NCI-H446 treated with DMSO at 0.1 percent for 48 hours (cell line): ENCODE results near the gene TECPR2.

Experiments used
- DNase-seq: peaks from one replicate; lab custom pipeline; 2025; lab: John Stamatoyannopoulos, UW

The TECPR2 gene

DNA sequence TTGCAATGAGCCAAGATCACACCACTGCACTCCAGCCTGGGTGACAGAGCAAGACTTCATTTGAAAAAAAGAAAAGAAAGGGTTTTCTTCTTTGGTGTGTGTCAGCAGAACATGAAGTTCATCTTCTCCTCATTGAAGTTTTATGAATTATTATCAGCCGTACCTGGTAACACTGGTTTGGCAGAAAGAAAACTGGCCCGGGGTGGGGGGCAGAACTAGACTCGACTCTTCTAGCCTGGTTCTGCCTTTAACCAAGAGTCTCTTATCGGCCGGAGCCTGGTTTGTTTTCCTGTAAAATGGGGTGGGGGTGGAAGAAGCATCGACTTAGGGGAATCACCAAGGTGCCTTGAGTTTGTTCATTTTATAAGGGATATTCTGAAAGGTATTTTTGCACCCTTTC is 64.1 kb downstream of the TECPR2 start:
- DNase-seq, result no peak

DNA sequence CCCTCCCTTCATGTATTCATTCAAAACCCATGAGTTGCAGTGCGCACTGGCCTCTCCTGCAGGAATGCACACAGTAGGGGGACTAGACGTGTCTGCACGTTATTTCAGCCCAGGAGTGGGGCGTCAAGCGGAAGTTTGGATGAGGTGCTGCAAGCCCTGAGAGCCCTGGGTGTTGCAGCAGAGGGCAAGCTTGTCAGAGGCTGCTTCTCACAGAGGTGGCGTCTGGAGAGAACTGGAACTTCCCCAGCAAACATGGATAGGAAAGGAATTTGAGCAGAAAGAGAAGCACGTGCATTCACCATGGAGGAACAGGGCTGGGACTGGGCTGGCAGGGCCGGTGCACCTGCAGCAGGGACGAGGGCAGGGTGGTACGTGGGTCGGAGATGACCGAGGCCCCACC is 64.9 kb downstream of the TECPR2 start:
- no peak for DNase-seq

- DNase-seq, result no peak
Observed at GRCh38 chr14:102430212-102430908, 67.6 kb downstream of the TECPR2 start.

DNA sequence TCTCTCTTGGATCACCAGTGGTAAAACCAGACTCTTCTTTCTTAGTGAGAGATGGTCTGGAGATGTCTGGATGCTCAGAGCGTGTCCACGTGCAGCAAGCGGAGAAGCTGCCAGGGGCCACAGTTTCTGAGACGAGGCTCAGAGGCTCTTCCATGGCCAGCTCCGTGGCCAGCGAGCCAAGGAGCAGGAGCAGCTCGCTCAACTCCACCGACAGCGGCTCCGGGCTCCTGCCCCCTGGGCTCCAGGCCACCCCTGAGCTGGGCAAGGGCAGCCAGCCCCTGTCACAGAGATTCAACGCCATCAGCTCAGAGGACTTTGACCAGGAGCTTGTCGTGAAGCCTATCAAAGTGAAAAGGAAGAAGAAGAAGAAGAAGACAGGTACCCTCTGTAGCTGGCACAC is 69.0 kb downstream of the TECPR2 start:
- no peak for DNase-seq

GRCh38 chr14:102434647-102435175 is 72.0 kb downstream of the TECPR2 start:
- no peak for DNase-seq

GRCh38 chr14:102437997-102438915 is 75.5 kb downstream of the TECPR2 start:
- peak; percentile 74 for DNase-seq

DNA sequence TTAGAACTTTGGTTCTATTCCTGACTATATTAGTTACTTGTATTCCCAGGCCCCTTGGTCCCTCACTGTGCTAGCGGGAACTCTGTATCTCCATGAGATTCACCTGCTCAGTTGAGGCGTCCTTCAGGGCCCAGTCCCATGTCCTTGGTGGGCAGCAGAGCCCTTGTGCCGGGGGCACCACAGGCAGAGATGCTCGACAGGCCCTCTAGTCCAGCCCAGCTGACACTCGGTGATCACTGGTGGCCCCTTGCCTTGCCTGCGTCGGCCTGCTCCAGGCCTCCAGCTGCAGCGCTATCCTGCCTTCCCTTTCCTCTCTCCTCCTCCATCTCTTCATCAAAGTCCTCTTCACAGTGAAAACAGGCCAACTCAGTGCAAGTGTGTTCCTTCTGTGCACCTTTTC is 76.8 kb downstream of the TECPR2 start:
- DNase-seq, result no peak

DNA sequence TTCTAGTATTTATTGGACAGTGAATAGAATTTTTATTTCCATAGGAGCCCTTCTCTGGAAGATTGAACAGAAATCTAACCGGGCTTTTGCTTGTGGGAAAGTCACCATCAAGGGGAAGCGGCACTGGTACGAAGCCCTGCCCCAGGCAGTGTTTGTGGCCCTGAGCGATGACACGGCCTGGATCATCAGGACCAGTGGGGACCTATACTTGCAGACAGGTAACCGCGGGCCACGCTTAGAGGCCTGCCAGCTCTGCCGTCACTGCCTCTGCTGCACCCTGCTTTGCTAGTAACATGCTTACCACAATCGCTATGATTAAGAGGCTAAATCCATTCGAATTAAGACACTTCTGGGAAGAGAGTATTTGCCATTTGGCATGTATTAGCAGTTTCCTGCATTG is 77.7 kb downstream of the TECPR2 start:
- DNase-seq, result no peak

DNA sequence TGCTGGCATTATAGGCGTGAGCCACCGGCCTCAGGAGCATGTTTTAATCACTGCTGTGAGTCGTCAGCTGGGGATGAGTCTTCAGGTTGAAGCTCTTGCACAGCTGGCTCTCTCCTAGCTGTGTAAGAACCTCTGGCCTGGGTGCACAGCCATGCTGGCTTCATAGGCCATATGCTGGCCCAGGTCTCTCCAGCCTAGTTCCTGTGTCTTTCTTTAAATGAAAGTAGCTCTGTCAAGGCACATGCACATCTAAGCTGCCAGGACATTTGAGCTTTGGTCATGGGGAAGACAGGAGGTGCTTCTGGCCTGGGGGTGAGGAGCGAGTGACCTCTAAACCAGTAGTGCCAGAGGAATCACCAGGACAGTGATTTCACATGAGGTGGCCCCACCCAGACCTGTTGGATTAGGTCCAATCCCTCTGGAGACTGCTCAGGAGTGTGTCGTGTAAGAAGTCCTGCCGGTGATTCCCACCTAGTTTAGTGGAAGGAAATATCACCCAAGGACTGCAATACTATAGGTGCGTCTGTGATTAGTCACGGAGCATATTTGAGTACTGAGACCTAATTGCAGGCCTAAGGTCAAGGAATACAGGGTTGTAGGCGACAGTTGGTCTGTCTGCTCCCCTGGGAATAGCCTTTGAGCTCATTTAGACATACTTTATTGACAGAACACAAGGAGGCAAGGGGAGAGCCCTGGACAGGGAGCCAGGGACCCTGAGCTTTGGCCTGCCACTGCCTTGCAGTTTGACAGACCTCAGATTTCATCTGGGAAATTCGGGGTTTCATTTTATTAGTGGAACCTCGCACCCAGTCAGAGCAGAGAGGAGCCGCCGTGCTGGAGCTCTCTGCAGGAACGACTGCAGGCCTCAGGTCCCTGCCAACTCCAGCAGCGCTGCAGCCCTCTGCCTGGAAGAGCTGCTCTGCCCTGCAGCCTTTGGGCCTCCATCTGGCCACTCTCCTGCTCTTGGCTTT is 79.8 kb downstream of the TECPR2 start:
- DNase-seq, result peak; percentile 7

DNA sequence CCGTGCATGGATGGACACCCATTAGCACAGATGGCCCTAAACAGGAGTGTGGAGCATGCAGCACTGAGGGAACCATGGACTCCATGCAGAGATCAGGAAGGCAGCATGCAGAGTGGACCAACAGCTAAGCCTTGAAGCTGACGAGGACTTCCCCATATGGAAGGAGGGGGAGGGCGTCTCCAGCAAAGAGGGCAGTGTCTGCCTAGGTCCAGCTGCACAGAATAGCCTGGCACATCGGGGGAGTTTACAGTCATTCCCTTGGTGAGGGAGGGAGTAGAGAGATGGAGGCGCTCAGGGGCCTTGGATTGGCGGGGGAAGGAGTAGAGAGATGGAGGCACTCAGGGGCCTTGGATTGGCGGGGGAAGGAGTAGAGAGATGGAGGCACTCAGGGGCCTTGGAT is 82.3 kb downstream of the TECPR2 start:
- DNase-seq, result no peak

DNA sequence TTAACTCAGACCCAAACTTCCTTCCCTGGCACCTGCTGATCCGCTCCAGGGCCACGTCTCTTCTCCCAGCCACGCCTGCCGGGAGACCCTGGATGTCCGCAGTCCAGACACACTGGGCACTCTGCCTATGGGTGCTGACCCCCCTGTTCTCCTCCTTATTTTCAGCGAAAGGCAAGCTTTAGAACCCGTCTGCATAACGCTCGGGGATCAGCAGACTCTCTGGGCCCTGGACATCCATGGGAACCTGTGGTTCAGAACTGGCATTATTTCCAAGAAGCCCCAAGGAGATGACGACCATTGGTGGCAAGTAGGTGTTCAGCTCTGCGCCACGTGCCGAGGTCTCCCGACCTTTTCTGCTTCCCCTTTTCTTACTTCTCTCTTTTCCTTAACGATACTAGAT is 82.9 kb downstream of the TECPR2 start:
- DNase-seq, result no peak

DNA sequence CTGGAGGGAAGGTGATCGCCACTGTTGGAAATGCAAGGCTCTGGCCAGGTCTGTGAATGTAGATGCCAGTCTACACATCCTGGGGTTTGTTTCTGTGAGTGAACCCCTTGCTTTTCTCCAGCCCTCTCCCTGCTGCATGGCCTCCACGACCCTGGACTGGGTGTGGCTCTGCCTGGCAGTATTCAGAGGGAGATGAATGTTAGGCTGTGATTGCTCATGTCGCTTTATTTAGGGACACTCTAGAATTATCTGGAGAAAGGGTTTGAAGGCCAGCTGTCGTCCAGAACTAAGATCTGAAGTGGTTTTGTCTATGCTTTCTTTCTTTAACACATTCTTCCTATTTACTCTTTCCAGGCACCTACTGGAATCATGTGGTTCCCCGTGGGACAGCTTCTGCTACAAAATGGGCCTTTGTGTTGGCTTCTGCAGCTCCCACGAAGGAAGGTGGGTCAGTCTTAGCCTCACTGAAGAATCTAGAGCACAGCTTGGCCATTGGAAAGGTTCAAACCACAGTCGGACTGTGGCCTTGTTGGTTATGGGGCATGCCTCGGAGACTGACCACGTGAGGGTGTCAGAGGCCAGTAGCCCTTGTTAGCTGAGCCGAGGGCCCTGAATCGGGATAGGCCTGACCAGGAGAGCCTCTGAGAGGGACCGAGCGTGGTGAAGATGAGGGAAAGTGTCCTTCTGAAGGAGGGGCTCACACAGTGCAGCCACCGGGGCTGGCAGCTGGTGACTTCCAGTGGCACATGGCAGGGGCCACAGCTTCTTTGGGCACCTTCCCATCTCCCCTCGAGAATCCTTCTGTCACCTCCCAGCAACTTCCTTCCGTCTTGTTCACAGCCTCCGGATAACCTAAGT is 87.7 kb downstream of the TECPR2 start:
- DNase-seq, result no peak

DNA sequence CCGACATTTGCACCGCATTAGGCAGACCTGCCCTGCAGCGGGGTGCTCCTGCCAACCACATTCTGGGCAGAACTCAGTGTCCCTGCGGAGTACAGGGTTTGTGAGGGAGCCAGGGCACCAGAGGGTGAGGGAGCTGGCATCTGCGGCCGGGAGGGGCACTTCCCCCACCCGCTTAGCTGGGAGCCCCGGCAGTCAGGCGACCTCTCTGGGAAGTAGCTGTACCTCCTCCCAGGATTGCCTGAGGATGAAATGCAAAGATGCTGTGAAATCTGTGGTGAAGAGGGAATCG is 88.3 kb downstream of the TECPR2 start:
- no peak for DNase-seq

DNA sequence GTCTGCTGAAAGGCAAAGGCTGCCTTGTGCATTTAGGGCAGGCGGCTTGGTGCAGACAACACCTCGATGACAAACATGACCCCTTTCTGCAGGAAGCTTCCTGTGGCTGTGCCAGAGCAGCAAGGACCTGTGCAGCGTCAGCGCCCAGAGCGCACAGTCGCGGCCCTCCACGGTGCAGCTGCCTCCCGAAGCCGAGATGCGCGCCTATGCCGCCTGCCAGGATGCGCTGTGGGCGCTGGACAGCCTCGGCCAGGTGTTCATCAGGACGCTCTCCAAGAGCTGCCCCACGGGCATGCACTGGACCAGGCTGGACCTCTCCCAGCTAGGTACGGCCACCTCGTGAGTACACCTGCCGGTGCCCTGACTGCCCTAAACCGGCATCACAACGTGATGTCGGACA is 89.6 kb downstream of the TECPR2 start:
- DNase-seq, result no peak

DNA sequence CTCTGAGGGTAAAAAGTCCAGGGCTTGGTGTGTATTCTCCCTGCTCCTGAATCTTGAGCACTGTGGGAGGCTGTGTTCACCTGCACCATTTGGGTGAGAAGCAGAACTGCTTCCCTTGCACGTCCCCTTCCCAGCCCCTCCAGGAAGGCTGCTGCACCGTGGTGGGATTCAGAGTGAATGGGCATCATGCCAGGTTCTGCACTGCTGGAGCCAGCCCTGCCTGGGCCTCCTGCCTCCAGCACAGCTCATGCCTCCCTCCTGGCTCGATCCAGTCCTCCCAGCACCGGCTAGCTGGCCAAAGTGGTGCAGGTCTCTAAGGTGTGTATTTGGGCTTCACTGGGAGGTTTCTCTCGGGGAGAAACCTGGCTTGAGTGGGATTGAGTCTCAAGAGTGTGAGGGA is 92.0 kb downstream of the TECPR2 start:
- DNase-seq, result no peak

- DNase-seq, result no peak
Observed at GRCh38 chr14:102457509-102457908, 94.8 kb downstream of the TECPR2 start.

DNA sequence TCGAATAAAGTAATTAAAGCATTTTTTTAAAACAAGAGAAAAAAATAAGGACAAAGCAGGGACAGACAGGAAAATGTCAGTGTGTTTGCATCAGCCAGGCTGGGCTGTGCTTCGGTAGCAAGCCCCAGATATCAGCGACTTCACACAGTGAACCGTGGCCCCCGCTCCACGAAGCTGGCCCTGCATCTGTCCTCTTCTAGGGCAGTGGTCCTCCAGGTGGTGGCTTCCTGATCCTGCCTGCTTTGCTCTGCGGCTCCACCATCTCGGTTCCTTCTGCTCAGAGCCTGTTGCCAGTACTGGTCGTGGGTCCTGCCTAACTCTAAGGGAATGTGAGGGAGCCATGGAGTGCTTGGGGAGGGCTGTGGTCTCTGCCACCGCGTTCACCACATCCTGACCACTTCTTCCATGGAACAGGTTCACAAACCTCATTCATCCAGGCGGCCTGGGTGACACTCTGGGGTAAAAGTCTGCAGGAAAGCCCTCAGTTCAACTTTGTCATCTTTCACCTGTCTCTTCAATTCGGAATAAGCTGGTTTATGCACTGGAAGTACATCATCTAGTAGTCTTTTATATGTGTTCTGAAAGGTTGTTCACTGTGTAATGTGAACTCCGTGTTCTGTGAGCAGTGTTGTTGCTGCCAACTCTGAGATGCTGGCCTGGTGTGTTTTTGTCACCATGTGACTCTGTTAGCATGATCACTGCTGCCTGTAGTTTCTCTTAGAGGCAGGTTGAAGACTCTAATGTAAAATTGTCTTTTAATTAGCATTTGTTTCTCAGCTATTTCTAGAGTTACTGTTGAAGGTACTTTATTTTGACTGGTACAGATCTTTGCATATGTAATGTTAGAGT is 99.0 kb downstream of the TECPR2 start:
- DNase-seq, result no peak

- no peak for DNase-seq
Observed at GRCh38 chr14:102462391-102462790, 99.7 kb downstream of the TECPR2 start.

DNA sequence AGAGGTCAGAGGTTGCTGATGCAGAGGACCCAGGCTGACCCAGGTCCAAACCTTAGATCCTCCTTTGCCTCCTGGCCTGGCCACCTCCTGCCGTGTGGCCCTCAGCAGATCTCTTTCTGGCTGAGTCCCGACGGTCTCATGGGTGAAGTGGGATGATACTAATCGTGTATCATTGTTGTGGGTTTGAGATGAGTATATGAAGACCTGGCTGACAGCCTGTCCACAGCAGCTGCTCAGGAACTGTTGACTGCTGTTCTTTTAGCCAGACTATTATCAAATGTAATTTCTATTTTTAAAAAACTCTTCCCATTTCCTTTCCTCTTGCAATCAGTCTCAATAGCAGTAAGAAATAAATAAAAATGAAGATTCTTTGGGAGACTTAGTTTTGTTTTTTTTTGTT is 101.3 kb downstream of the TECPR2 start:
- DNase-seq, result no peak

GRCh38 chr14:102464846-102465341 is 102.2 kb downstream of the TECPR2 start:
- DNase-seq, result no peak
